SJSA1 (cell line): ENCODE measurements around the gene ZMYM2. TPM values are rescaled to one million over a fixed set of nuclear protein-coding genes. Genes with fewer than 3 reads are reported as not detected.

Source experiments
- DNase-seq, 2 experiments: peaks; one replicate each; pipeline ENCODE4 v3.0.0-alpha.2; 2015 to 2020; ENCODE audit warnings: low spot score in 2 of 2, low read depth in 1 of 2
- H3K27ac ChIP-seq: fragments of 250-450 bp; sonication (Bioruptor Pico); 2 replicates; pipeline ENCODE4 v1.5.1; 2020; ENCODE audit warnings: mild to moderate bottlenecking, moderate library complexity
- H3K27me3 ChIP-seq: fragments of 250-450 bp; sonication (Bioruptor Pico); replicated peaks from 2 replicates; pipeline ENCODE4 v1.5.1; 2020; ENCODE audit warnings: mild to moderate bottlenecking, moderate library complexity
- H3K36me3 ChIP-seq: fragments of 250-450 bp; sonication (Bioruptor Pico); 2 replicates; pipeline ENCODE4 v1.5.1; 2020; ENCODE audit warnings: mild to moderate bottlenecking
- H3K4me1 ChIP-seq: fragments of 250-450 bp; sonication (Bioruptor Pico); replicated peaks from 2 replicates; pipeline ENCODE4 v1.6.1; 2021; ENCODE audit warnings: mild to moderate bottlenecking
- H3K4me3 ChIP-seq: fragments of 250-450 bp; sonication (Bioruptor Pico); 2 replicates; pipeline ENCODE4 v1.5.1; 2020; ENCODE audit warnings: mild to moderate bottlenecking
- H3K9me3 ChIP-seq: fragments of 250-450 bp; sonication (Bioruptor Pico); replicated peaks from 2 replicates; pipeline ENCODE4 v1.5.1; 2020; ENCODE audit warnings: mild to moderate bottlenecking
- total RNA-seq: library from RNA; depleted of rRNA; stranded (reverse); fragments of >200 nt; shearing (Covaris generic); gene quantifications from 2 replicates; pipeline ENCODE4 v1.2.3, GENCODE V29; 2014

Gene ZMYM2
- total RNA-seq, 1 experiment from 2014 or later = 30.4 TPM

GRCh38 chr13:20074966-20075365 is 116.4 kb downstream of the ZMYM2 start:
- 0 out of 2 replicates have a peak, but pooled peaks cover 2% of the 10 kb centered on the region for H3K4me1 ChIP-seq
- no peak for DNase-seq

DNA sequence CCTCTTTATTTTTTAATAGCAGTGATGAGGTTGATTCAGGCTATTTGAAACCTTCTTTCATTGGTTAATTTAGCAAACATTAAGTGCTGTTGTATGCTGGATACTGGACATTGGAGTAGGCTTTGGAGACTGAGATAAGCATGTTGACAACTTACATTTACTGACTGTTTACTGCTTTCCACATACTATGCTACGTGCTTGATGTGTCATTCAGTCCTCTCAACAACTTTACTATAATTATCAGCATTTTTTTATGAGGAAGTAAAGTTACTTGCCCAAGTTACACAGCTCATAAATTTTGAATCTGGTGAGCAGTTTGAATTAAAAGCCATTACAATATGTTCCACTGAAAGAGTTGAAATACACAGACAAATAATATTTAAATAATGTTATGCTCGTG is 118.6 kb downstream of the ZMYM2 start:
- Histone ChIP-seq H3K27ac (no peak overlapping the region), H3K4me1 (no peaks in the 10 kb centered on the region), H3K4me3 (no peak overlapping the region), H3K36me3 (peaks cover 14% of the 10 kb centered on the region), H3K27me3 (no peaks in the 10 kb centered on the region), H3K9me3 (no peaks in the 10 kb centered on the region)
- DNase-seq = no peak

More at GRCh38 chr13:20074966-20075365, 116.4 kb downstream of the ZMYM2 start:
- Histone ChIP-seq H3K9me3 (no peaks in the 10 kb centered on the region), H3K27ac (no peak overlapping the region), H3K4me3 (no peak overlapping the region), H3K27me3 (no peaks in the 10 kb centered on the region), H3K36me3 (peaks cover 9% of the 10 kb centered on the region; the same call in 1 of the 2 replicates)

- no peak overlapping the region for H3K27ac ChIP-seq
- H3K36me3 ChIP-seq = peaks cover 24% of the 10 kb centered on the region
- H3K9me3 ChIP-seq = no peaks in the 10 kb centered on the region
- no peaks in the 10 kb centered on the region for H3K4me1 ChIP-seq
- DNase-seq = no peak
- H3K27me3 ChIP-seq = no peaks in the 10 kb centered on the region
- no peak overlapping the region for H3K4me3 ChIP-seq
These were observed 122.0 kb downstream of the ZMYM2 start for GRCh38 chr13:20080377-20081164.

DNA sequence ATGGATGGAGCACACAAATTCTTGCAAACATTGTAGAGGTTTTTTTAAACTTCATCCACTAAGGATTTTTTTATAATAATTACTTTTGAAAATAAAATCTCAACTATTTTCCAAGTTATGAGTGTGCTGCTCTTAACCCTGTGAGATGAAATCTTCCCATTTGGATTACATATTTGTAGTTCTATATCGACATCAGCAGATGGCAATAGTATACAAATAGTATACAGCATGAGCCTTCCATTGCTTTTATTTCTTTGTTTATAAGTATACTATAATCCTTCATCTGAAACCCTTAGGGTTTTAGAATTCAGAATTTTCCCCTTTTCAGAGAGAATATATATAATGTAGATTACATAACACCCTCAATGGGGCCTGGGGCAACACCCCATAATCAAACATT is 131.8 kb downstream of the ZMYM2 start:
- no peaks in the 10 kb centered on the region for H3K9me3 ChIP-seq

DNA sequence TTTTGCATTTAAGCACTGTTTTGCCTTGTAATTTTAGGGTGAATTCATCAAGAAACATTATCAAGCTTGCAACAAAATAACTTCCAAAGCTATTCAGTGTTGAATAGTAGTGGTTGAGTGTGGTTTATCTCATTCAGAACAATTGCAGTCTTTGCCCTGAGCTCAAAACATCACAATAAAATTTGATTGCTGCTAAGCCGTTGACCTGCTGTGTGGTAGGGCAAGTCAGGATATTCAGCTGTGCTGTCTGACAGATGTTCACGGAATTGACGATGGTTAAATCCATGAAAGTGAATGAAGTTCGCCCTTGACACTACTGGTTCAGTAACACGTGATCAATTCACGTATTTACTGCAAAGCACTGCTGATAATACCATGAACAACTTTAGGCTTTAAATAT is 135.4 kb downstream of the ZMYM2 start:
- Histone ChIP-seq H3K4me1 (no peaks in the 10 kb centered on the region), H3K27ac (no peak overlapping the region), H3K27me3 (0 out of 2 replicates have a peak, but pooled peaks cover 4% of the 10 kb centered on the region), H3K9me3 (no peaks in the 10 kb centered on the region), H3K36me3 (no peaks in the 10 kb centered on the region), H3K4me3 (no peak overlapping the region)
- DNase-seq = no peak

More for the DNA sequence above, 131.8 kb downstream of the ZMYM2 start:
- Histone ChIP-seq H3K4me3 (no peak overlapping the region), H3K36me3 (peaks cover 6% of the 10 kb centered on the region), H3K27me3 (no peaks in the 10 kb centered on the region), H3K4me1 (no peaks in the 10 kb centered on the region), H3K27ac (no peak overlapping the region)
- no peak for DNase-seq

- Histone ChIP-seq H3K4me3 (no peak overlapping the region), H3K9me3 (no peaks in the 10 kb centered on the region), H3K4me1 (no peaks in the 10 kb centered on the region), H3K36me3 (no peaks in the 10 kb centered on the region), H3K27me3 (0 out of 2 replicates have a peak, but pooled peaks cover 7% of the 10 kb centered on the region), H3K27ac (no peak overlapping the region)
- no peak for DNase-seq
These were observed 140.8 kb downstream of the ZMYM2 start for GRCh38 chr13:20099319-20099718.

DNA sequence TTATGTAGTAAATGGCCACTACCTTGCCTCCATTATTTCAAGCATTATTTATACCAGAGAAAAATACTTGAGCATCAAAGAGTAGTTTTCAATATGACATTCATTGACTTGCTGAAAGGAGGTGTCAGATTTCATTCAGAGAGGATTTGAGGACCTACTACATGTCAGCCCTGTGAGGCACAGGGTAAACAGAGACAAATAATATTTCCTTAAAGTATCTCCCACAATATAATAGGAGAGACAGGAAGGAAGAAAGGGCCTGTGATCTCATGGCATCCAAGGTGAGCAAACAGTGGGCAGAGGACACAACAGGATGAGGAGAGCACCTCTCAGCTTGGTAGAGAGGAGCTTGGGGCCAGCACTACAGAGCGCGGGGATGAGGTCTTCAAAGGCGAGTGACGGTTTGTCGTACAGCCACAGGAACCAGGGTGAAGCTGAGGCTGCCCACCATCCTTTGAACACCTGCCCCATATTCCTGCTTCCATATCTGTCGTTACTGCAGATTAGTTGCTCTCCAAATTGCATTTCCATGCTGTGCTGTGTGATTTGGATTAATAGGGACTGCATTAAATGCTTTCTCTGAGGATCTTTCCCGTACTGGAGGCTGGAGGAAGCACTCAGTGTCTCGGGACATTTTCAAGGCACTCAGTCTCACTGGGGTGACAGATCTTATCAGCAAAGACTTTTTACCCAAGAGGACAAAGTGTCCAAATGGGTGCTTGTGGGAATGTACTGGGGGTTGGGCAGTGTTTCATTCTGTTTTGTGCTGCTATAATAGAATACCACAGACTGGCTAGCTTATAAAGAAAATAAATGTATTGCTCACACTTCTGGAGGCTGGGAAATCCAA is 143.2 kb downstream of the ZMYM2 start:
- 0 out of 2 replicates have a peak, but pooled peaks cover 7% of the 10 kb centered on the region for H3K27me3 ChIP-seq
- no peak for DNase-seq
- H3K9me3 ChIP-seq = no peaks in the 10 kb centered on the region
- H3K36me3 ChIP-seq = no peaks in the 10 kb centered on the region
- H3K4me3 ChIP-seq = no peak overlapping the region
- H3K27ac ChIP-seq = no peak overlapping the region
- no peaks in the 10 kb centered on the region for H3K4me1 ChIP-seq

DNA sequence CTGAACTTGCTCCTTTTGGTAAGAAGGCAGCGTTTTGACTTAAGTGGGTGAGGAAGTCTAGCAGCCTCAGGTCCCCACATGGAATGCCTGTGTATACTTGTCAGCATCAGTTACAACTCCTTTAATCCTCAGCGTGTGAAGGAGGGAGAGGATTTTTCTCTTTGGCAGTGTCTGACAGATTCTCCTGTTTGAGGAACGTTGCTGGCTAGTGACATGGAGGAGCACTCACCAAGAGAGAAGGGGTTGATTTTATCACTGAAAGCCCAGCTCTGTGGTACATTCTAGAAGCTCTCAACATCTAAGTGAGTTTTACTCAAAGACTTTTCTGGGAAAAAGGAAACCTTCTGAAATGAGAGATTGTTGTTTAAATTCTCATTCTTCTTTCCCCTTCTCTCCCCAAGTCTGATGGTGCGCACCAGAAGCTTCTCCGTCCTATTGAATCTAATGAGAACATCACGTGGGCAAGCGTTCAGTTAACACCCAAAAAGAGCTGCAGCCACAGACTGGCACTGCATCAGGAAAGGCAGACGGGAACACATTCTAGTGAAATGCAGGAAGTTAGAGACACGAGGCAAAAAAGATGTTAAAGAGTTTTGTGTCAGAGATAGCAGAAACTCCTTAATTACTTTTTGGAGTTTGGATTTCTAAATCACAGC is 144.1 kb downstream of the ZMYM2 start:
- Histone ChIP-seq H3K9me3 (no peaks in the 10 kb centered on the region), H3K27ac (no peak overlapping the region), H3K36me3 (no peaks in the 10 kb centered on the region), H3K27me3 (0 out of 2 replicates have a peak, but pooled peaks cover 7% of the 10 kb centered on the region), H3K4me1 (no peaks in the 10 kb centered on the region), H3K4me3 (no peak overlapping the region)
- DNase-seq = no peak

- 0 out of 2 replicates have a peak, but pooled peaks cover 3% of the 10 kb centered on the region for H3K27me3 ChIP-seq
- H3K9me3 ChIP-seq = no peaks in the 10 kb centered on the region
- no peak for DNase-seq
- H3K27ac ChIP-seq = no peak overlapping the region
- H3K4me1 ChIP-seq = no peaks in the 10 kb centered on the region
- no peaks in the 10 kb centered on the region for H3K36me3 ChIP-seq
- H3K4me3 ChIP-seq = no peak overlapping the region
These were observed 146.7 kb downstream of the ZMYM2 start for GRCh38 chr13:20105161-20105689.

DNA sequence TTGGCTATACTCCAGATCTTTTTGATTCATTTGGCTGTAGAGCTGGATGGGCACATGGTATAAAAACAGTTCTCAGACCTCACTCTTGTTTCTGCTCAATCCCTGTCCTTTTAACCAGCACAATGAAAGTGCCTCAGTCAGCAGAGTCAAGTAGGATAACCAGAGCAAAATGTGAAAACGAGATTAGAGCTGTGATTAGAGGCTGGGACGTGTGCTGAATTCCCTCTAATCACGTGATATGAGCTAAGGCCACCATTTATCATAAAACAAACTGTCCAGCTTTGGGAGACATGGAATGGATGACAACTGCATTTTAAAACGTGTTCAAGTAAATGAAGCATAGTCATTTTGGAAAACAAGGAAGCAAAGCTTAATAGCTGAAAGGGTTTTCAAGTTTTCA is 148.2 kb downstream of the ZMYM2 start:
- no peak for DNase-seq

GRCh38 chr13:20109037-20109436 is 150.5 kb downstream of the ZMYM2 start:
- DNase-seq = no peak
- Histone ChIP-seq H3K9me3 (no peaks in the 10 kb centered on the region), H3K27me3 (no peaks in the 10 kb centered on the region), H3K4me1 (no peaks in the 10 kb centered on the region), H3K36me3 (no peaks in the 10 kb centered on the region), H3K27ac (no peak overlapping the region), H3K4me3 (no peak overlapping the region)

More for the DNA sequence above, 148.2 kb downstream of the ZMYM2 start:
- H3K4me3 ChIP-seq = no peak overlapping the region
- no peaks in the 10 kb centered on the region for H3K4me1 ChIP-seq
- 0 out of 2 replicates have a peak, but pooled peaks cover 3% of the 10 kb centered on the region for H3K27me3 ChIP-seq
- H3K27ac ChIP-seq = no peak overlapping the region
- no peaks in the 10 kb centered on the region for H3K9me3 ChIP-seq
- H3K36me3 ChIP-seq = no peaks in the 10 kb centered on the region

DNA sequence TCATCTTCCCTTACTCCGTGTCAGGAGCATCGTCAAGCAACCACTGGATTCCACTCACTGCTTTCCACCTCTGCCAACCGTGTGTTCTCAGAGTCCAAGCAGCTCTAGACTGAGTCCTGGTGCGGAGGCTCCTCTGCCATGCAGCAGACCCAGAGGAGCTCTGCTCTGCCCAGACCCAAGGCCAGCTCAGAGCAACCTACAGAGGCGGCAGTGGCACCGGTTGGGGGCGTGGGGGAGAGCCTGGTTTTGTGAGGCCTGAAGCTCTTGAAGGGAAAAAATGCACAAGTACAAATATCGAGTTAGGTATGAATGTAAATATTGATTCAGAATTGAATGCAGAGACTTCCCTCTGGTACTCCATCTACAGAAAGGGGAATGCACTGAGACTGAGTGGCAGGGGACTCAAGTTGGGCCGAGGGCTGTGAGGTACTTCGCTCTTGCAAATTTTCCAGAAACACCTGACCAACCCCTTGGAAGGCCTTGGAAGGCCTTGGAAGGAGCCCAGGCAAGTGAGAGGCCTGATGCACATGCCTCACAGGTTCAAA is 155.6 kb downstream of the ZMYM2 start:
- peaks cover 4% of the 10 kb centered on the region for H3K4me1 ChIP-seq
- no peaks in the 10 kb centered on the region for H3K27me3 ChIP-seq
- H3K9me3 ChIP-seq = no peaks in the 10 kb centered on the region
- no peaks in the 10 kb centered on the region for H3K36me3 ChIP-seq
- no peak overlapping the region for H3K4me3 ChIP-seq
- DNase-seq = no peak
- H3K27ac ChIP-seq = no peak overlapping the region

GRCh38 chr13:20116213-20116612 is 157.7 kb downstream of the ZMYM2 start:
- H3K4me3 ChIP-seq = no peak overlapping the region
- no peaks in the 10 kb centered on the region for H3K36me3 ChIP-seq
- H3K27me3 ChIP-seq = no peaks in the 10 kb centered on the region
- peaks cover 4% of the 10 kb centered on the region for H3K4me1 ChIP-seq
- no peak overlapping the region for H3K27ac ChIP-seq
- DNase-seq = no peak
- no peaks in the 10 kb centered on the region for H3K9me3 ChIP-seq
